ENCODE measurements around the gene PLCH1. TPM values are rescaled to one million over a fixed set of nuclear protein-coding genes. Genes with fewer than 3 reads are reported as not detected.

Gene PLCH1
- total and polyA plus RNA-seq, 2 of the 8 experiments (the other 6 are each of a cell fraction or from before 2014, with no cell fraction given), result 5.8 to 17.2 TPM

DNA sequence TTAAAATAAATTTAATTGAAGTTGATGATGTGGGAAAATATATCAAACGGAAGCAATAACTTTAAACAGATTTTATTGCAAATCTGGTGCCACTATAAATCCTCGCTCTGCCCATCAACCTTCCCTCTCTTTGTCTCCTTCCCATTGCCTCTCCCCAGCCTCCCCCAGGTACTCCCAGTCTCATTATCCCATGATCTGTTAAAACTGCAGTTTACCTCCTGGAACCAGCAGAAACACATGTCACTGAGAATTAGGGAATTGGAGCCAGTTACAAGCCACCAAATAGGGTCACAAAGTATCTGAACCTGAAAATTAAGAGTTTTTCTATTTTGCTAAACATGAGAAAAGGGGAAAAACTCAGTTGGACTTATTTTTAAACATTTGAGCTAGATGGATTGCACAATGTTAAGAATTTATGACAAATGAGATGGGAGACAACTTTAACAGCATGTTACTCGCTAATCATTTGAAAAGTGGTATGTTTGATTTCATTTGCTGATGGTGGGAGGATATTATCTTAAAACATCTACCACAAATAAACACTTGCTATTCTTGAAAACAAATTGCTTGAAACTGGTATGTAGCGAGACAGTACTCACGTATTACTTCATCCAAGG is 2.4 kb downstream of the PLCH1 start:
- WGBS, 2 experiments (ENCODE audit: extremely low coverage in 1 of 2, insufficient coverage in 1 of 2, insufficient read length in 1 of 2, insufficient replicate concordance in 2 of 2, low coverage in 1 of 2, low lambda C conversion rate in 2 of 2, missing lambda C conversion rate in 1 of 2), result 94% methylated on average over 5 of the region's 5 CpGs; no CpG with 5 or more reads in 1 of the 2 experiments
- no peak overlapping the region for H2BK20ac ChIP-seq (ENCODE audit: low read length)
- H2BK15ac ChIP-seq (ENCODE audit: low read length), result no peak overlapping the region
- CTCF ChIA-PET (ENCODE audit: partially characterized antibody), result interaction anchor here (1.1 to 1.2 kb wide), 2 partner anchors 40 to 64 kb away, joined by 3 read pairs; partner anchors contain the start of gene C3orf33
- H4K5ac ChIP-seq (ENCODE audit: insufficient read length, low read depth, low read length), result no peak overlapping the region
- H4K91ac ChIP-seq (replicated peaks; ENCODE audit: insufficient read length, low read length), result no peak overlapping the region
- no peaks in the 10 kb centered on the region for H3K79me1 ChIP-seq (ENCODE audit: low read depth, low read length)
- no peaks in the 10 kb centered on the region for H3K36me3 ChIP-seq (ENCODE audit: control insufficient read depth in 2 of 4, insufficient read depth in 4 of 4, low read length in 3 of 4)
- H3K27ac ChIP-seq (ENCODE audit: low read depth, low read length), result no peak overlapping the region
- peaks cover 0 to 46% of the 10 kb centered on the region in 2 experiments; a peak in 2 of 4 replicates for H3K79me2 ChIP-seq (ENCODE audit: control insufficient read depth in 1 of 2, insufficient read depth in 2 of 2, low read length in 2 of 2)
- POLR2A ChIA-PET (ENCODE audit: partially characterized antibody), result interaction anchor here (0.5 kb wide), 1 partner anchor 123 kb away, joined by 4 read pairs; no protein-coding TSS in a partner anchor
- no peak overlapping the region for H3K4ac ChIP-seq (replicated peaks; ENCODE audit: insufficient read length, low read depth, low read length)
- H2BK12ac ChIP-seq (ENCODE audit: low read depth, low read length), result no peak overlapping the region
- H3K27me3 ChIP-seq (replicated peaks in 1 of 4; ENCODE audit: control insufficient read depth in 3 of 4, extremely low read depth in 1 of 4, insufficient read depth in 3 of 4, low read length in 3 of 4), result no peaks in the 10 kb centered on the region
- TF ChIP-seq NANOG (IDR thresholded peaks at IDR 0.05; ENCODE audit: insufficient read depth, low read depth, low read length, poor library complexity, severe bottlenecking) (no peak), ZNF274 (IDR thresholded peaks at IDR 0.05; ENCODE audit: borderline replicate concordance, extremely low read depth, low read length) (no peak), EGR1 (IDR thresholded peaks at IDR 0.05; ENCODE audit: borderline replicate concordance, low read depth, low read length) (no peak), NRF1 (IDR thresholded peaks at IDR 0.05; ENCODE audit: low read depth, low read length) (no peak), HDAC6 (IDR thresholded peaks at IDR 0.05; ENCODE audit: low read depth, low read length) (no peak), MAFK (IDR thresholded peaks at IDR 0.05; ENCODE audit: low read depth, low read length) (no peak), RXRA (IDR thresholded peaks at IDR 0.05; ENCODE audit: insufficient read depth, low read depth, low read length) (no peak)
- TF ChIP-seq, protein P1, sequence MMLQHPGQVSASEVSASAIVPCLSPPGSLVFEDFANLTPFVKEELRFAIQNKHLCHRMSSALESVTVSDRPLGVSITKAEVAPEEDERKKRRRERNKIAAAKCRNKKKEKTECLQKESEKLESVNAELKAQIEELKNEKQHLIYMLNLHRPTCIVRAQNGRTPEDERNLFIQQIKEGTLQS (IDR thresholded peaks at IDR 0.05; ENCODE audit: insufficient read depth, low read depth, low read length), result no peak
- H3K14ac ChIP-seq (ENCODE audit: insufficient read length), result no peak overlapping the region
- H2BK5ac ChIP-seq (ENCODE audit: low read depth, low read length), result no peak overlapping the region
- H3K56ac ChIP-seq (replicated peaks; ENCODE audit: insufficient read length, low read depth, low read length), result no peak overlapping the region
- FAIRE-seq (no peak), DNase-seq (ENCODE audit: low read depth in 1 of 2, low spot score in 2 of 2) (no peak)
- no peak overlapping the region for H2AK5ac ChIP-seq (ENCODE audit: low read depth, low read length)
- no peak overlapping the region for H3K18ac ChIP-seq (ENCODE audit: extremely low read depth, low read length)
- H4K20me1 ChIP-seq (replicated peaks in 1 of 2; ENCODE audit: control insufficient read depth in 1 of 2, insufficient read depth in 2 of 2, low read length in 2 of 2), result no peaks in the 10 kb centered on the region
- H3K4me3 ChIP-seq (ENCODE audit: extremely low read depth in 1 of 4, insufficient read depth in 2 of 4, low read depth in 3 of 4, low read length in 4 of 4), result no peak overlapping the region
- peaks cover 0 to 8% (median 3%) of the 10 kb centered on the region in 4 experiments; a peak in 4 of 7 replicates for H3K4me1 ChIP-seq (replicated peaks in 1 of 4; ENCODE audit: control insufficient read depth in 3 of 4, insufficient read depth in 4 of 4, low read length in 3 of 4)
- H3K23ac ChIP-seq (ENCODE audit: insufficient read length), result no peak overlapping the region
- H2AFZ ChIP-seq (ENCODE audit: low read length), result no peak overlapping the region
- no peak overlapping the region for H3K4me2 ChIP-seq (ENCODE audit: insufficient read depth in 1 of 2, low read depth in 2 of 2, low read length in 2 of 2)
- H2BK120ac ChIP-seq (replicated peaks; ENCODE audit: low read depth, low read length), result no peak overlapping the region
- no peak overlapping the region for H4K8ac ChIP-seq (ENCODE audit: extremely low read depth, insufficient read depth, low read length)
- no peak overlapping the region; a peak in 1 of 7 replicates for H3K9ac ChIP-seq (replicated peaks in 1 of 4; ENCODE audit: extremely low read depth in 1 of 4, low read depth in 3 of 4, low read length in 3 of 4)
- H3K23me2 ChIP-seq (ENCODE audit: low read depth, low read length), result peaks cover 8% of the 10 kb centered on the region
- H3K9me3 ChIP-seq (ENCODE audit: insufficient read depth in 2 of 2, low read depth in 1 of 2, low read length in 1 of 2), result no peaks in the 10 kb centered on the region

All from H1 (cell line).